RKO (cell line): ENCODE measurements around the gene PDE2A.

Experiments
- DNase-seq: peaks from one replicate; pipeline ENCODE4 v3.0.0-alpha.2; 2016; ENCODE audit warnings: low spot score

PDE2A gene

GRCh38 chr11:72635933-72636332 is 38.3 kb downstream of the PDE2A start:
- no peak for DNase-seq

- no peak for DNase-seq
Observed at GRCh38 chr11:72635309-72635915, 38.8 kb downstream of the PDE2A start.

- DNase-seq = no peak
Observed at GRCh38 chr11:72634472-72635095, 39.6 kb downstream of the PDE2A start.

- DNase-seq = no peak
Observed at GRCh38 chr11:72634016-72634415, 40.2 kb downstream of the PDE2A start.

- no peak for DNase-seq
Observed at GRCh38 chr11:72633068-72633467, 41.2 kb downstream of the PDE2A start.

GRCh38 chr11:72631806-72632731 is 42.2 kb downstream of the PDE2A start:
- DNase-seq = peak; percentile 67

GRCh38 chr11:72630104-72630852 is 43.9 kb downstream of the PDE2A start:
- DNase-seq = no peak

- DNase-seq = no peak
Observed at GRCh38 chr11:72629266-72629665, 45.0 kb downstream of the PDE2A start.

- no peak for DNase-seq
Observed at GRCh38 chr11:72627594-72628281, 46.5 kb downstream of the PDE2A start.

- no peak for DNase-seq
Observed at GRCh38 chr11:72626414-72626936, 47.7 kb downstream of the PDE2A start.

- no peak for DNase-seq
Observed at GRCh38 chr11:72625691-72626413, 48.4 kb downstream of the PDE2A start.

- DNase-seq = no peak
Observed at GRCh38 chr11:72624496-72625201, 49.6 kb downstream of the PDE2A start.

- no peak for DNase-seq
Observed at GRCh38 chr11:72623052-72623451, 51.2 kb downstream of the PDE2A start.

- DNase-seq = no peak
Observed at GRCh38 chr11:72621008-72621610, 53.1 kb downstream of the PDE2A start.

GRCh38 chr11:72618803-72619202 is 55.4 kb downstream of the PDE2A start:
- DNase-seq = no peak

- no peak for DNase-seq
Observed at GRCh38 chr11:72617080-72617762, 57.0 kb downstream of the PDE2A start.

- no peak for DNase-seq
Observed at GRCh38 chr11:72616655-72617054, 57.6 kb downstream of the PDE2A start.

GRCh38 chr11:72615329-72615728 is 58.9 kb downstream of the PDE2A start:
- no peak for DNase-seq

- DNase-seq = no peak
Observed at GRCh38 chr11:72614381-72614780, 59.8 kb downstream of the PDE2A start.
